ENCODE results near the gene TMEM95. TPM values are rescaled to one million over a fixed set of nuclear protein-coding genes. Genes with fewer than 3 reads are reported as not detected.
A peak's percentile ranks its signal among the peaks of the same experiment; 100 is the strongest.

The TMEM95 gene
- total and polyA plus RNA-seq, 2 of the 8 experiments (the other 6 are each of a cell fraction or from before 2014, with no cell fraction given) = not detected

- no peak for FAIRE-seq
- H3K23ac ChIP-seq (ENCODE audit: insufficient read length) = no peak overlapping the region
- no peaks in the 10 kb centered on the region for H3K9me3 ChIP-seq (ENCODE audit: insufficient read depth in 2 of 2, low read depth in 1 of 2, low read length in 1 of 2)
- H2BK15ac ChIP-seq (ENCODE audit: low read length) = no peak overlapping the region
- H3K27ac ChIP-seq (ENCODE audit: low read depth, low read length) = no peak overlapping the region
- H3K18ac ChIP-seq (ENCODE audit: extremely low read depth, low read length) = peak overlapping the region; percentile 90
- H3K9ac ChIP-seq (replicated peaks in 1 of 4; ENCODE audit: extremely low read depth in 1 of 4, low read depth in 3 of 4, low read length in 3 of 4) = peak overlapping the region in 2 of 4 experiments; percentile 5 to 26; a peak in 1 of 7 replicates
- H3K4me2 ChIP-seq (ENCODE audit: insufficient read depth in 1 of 2, low read depth in 2 of 2, low read length in 2 of 2) = peak overlapping the region; percentile 91 to 95
- H3K4me1 ChIP-seq (replicated peaks in 1 of 4; ENCODE audit: control insufficient read depth in 3 of 4, insufficient read depth in 4 of 4, low read length in 3 of 4) = peaks cover 0 to 9% (median 3%) of the 10 kb centered on the region in 4 experiments; a peak in 6 of 7 replicates
- H3K4me3 ChIP-seq (ENCODE audit: extremely low read depth in 1 of 4, insufficient read depth in 2 of 4, low read depth in 3 of 4, low read length in 4 of 4) = peak overlapping the region; percentile 69 to 83 (median 72)
- POLR2A ChIA-PET (ENCODE audit: partially characterized antibody) = interaction anchor here (0.9 to 4.9 kb wide), 9 partner anchors 9 to 159 kb away, joined by 3 to 29 read pairs (median 4); partner anchors contain the start of genes TMEM256 and TNK1
- H4K20me1 ChIP-seq (replicated peaks in 1 of 2; ENCODE audit: control insufficient read depth in 1 of 2, insufficient read depth in 2 of 2, low read length in 2 of 2) = peaks cover under 1 to 8% of the 10 kb centered on the region in 2 experiments
- H2BK5ac ChIP-seq (ENCODE audit: low read depth, low read length) = peak overlapping the region; percentile 75; the same call in 1 of the 2 replicates
- no peak overlapping the region for H3K4ac ChIP-seq (replicated peaks; ENCODE audit: insufficient read length, low read depth, low read length)
- H4K5ac ChIP-seq (ENCODE audit: insufficient read length, low read depth, low read length) = peak overlapping the region; percentile 67
- CTCF ChIA-PET (ENCODE audit: partially characterized antibody) = interaction anchor here (0.6 to 2.6 kb wide), 12 partner anchors 10 to 196 kb away, joined by 3 to 9 read pairs (median 4); partner anchors contain the start of genes KCTD11, SOX15 and SPEM1
- peaks cover 0 to 24% (median 10%) of the 10 kb centered on the region in 4 experiments; a peak in 5 of 8 replicates for H3K36me3 ChIP-seq (ENCODE audit: control insufficient read depth in 2 of 4, insufficient read depth in 4 of 4, low read length in 3 of 4)
- H3K14ac ChIP-seq (ENCODE audit: insufficient read length) = no peak overlapping the region
- peak in 1 of 2 experiments; percentile 78 for DNase-seq (ENCODE audit: low read depth in 1 of 2, low spot score in 2 of 2)
- H4K91ac ChIP-seq (replicated peaks; ENCODE audit: insufficient read length, low read length) = no peak overlapping the region
- H2AK5ac ChIP-seq (ENCODE audit: low read depth, low read length) = no peak overlapping the region
- no peak overlapping the region; the same call in 1 of the 2 replicates for H2AFZ ChIP-seq (ENCODE audit: low read length)
- H2BK12ac ChIP-seq (ENCODE audit: low read depth, low read length) = no peak overlapping the region
- peak overlapping the region; percentile 40 for H3K56ac ChIP-seq (replicated peaks; ENCODE audit: insufficient read length, low read depth, low read length)
- peaks cover 14% of the 10 kb centered on the region; the same call in 1 of the 2 replicates for H3K23me2 ChIP-seq (ENCODE audit: low read depth, low read length)
- H3K79me1 ChIP-seq (ENCODE audit: low read depth, low read length) = no peaks in the 10 kb centered on the region; the same call in 1 of the 2 replicates
- H4K8ac ChIP-seq (ENCODE audit: extremely low read depth, insufficient read depth, low read length) = no peak overlapping the region; the same call in 1 of the 2 replicates
- H3K27me3 ChIP-seq (replicated peaks in 1 of 4; ENCODE audit: control insufficient read depth in 3 of 4, extremely low read depth in 1 of 4, insufficient read depth in 3 of 4, low read length in 3 of 4) = no peaks in the 10 kb centered on the region
- no peaks in the 10 kb centered on the region for H3K79me2 ChIP-seq (ENCODE audit: control insufficient read depth in 1 of 2, insufficient read depth in 2 of 2, low read length in 2 of 2)
- H2BK20ac ChIP-seq (ENCODE audit: low read length) = no peak overlapping the region
- no peak overlapping the region for H2BK120ac ChIP-seq (replicated peaks; ENCODE audit: low read depth, low read length)
- 3% methylated on average over 32 of the region's 48 CpGs; no CpG with 5 or more reads in 1 of the 2 experiments for WGBS, 2 experiments (ENCODE audit: extremely low coverage in 1 of 2, insufficient coverage in 1 of 2, insufficient read length in 1 of 2, insufficient replicate concordance in 2 of 2, low coverage in 1 of 2, low lambda C conversion rate in 2 of 2, missing lambda C conversion rate in 1 of 2)
- TF ChIP-seq ASH2L (IDR thresholded peaks at IDR 0.05; ENCODE audit: low read length) (no peak), POU5F1 (IDR thresholded peaks at IDR 0.05; ENCODE audit: low read depth, low read length) (no peak), PHF8 (conservative IDR thresholded peaks at IDR 0.05; ENCODE audit: low read depth, low read length) (0 out of 2 replicates have a peak, but pooled peaks have one; percentile 4), POLR2A (IDR thresholded peaks at IDR 0.05; ENCODE audit: control extremely low read depth in 1 of 2, low read depth in 2 of 2, low read length in 2 of 2) (0 out of 3 replicates have a peak, but pooled peaks of 1 of the 2 experiments have one; percentile 0), JUN (IDR thresholded peaks at IDR 0.05; ENCODE audit: low read depth, low read length) (no peak), NANOG (IDR thresholded peaks at IDR 0.05; ENCODE audit: insufficient read depth, low read depth, low read length, poor library complexity, severe bottlenecking) (no peak), BACH1 (IDR thresholded peaks at IDR 0.05; ENCODE audit: low read length) (no peak)
- TF ChIP-seq, protein P1, sequence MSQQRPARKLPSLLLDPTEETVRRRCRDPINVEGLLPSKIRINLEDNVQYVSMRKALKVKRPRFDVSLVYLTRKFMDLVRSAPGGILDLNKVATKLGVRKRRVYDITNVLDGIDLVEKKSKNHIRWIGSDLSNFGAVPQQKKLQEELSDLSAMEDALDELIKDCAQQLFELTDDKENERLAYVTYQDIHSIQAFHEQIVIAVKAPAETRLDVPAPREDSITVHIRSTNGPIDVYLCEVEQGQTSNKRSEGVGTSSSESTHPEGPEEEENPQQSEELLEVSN (IDR thresholded peaks at IDR 0.05) = peak; percentile 15; the same call in 1 of the 2 replicates
- TF ChIP-seq, protein P2, sequence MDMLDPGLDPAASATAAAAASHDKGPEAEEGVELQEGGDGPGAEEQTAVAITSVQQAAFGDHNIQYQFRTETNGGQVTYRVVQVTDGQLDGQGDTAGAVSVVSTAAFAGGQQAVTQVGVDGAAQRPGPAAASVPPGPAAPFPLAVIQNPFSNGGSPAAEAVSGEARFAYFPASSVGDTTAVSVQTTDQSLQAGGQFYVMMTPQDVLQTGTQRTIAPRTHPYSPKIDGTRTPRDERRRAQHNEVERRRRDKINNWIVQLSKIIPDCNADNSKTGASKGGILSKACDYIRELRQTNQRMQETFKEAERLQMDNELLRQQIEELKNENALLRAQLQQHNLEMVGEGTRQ (IDR thresholded peaks at IDR 0.05; ENCODE audit: low read length) = no peak
Measured at GRCh38 chr17:7393613-7394451, 38.9 kb downstream of the TMEM95 start.

Data from H1 (cell line).